ENCODE measurements around the gene DCN. TPM values are rescaled to one million over a fixed set of nuclear protein-coding genes. Genes with fewer than 3 reads are reported as not detected.

The DCN gene
- total and polyA plus RNA-seq, 7 donors: 41.2 to 1,612 (median 675) TPM

GRCh38 chr12:91179315-91179714 lies 3.3 kb downstream of the DCN start:
- H3K36me3 ChIP-seq: no peaks in the 10 kb centered on the region
- intact Hi-C loops (cut with DNase I): loop anchor here (2.0 kb wide), 2 partner anchors 147 to 175 kb away; no protein-coding TSS in a partner anchor
- H3K4me1 ChIP-seq: peaks cover 0 to 32% (median 5%) of the 10 kb centered on the region in 4 donors
- peak overlapping the region; percentile 21 to 40 (median 37) for H3K4me3 ChIP-seq
- H3K9me3 ChIP-seq: no peaks in the 10 kb centered on the region
- no peaks in the 10 kb centered on the region for H3K27me3 ChIP-seq
- TF ChIP-seq CTCF (IDR thresholded peaks at IDR 0.05) (no peak), POLR2AphosphoS5 (IDR thresholded peaks at IDR 0.05) (peak in 3 of 4 donors; percentile 10 to 48 (median 28)), POLR2A (IDR thresholded peaks at IDR 0.05) (no peak), EP300 (IDR thresholded peaks at IDR 0.05) (no peak)
- WGBS, 2 donors: 20 to 57% methylated on average over 7 of the region's 7 CpGs
- no peak for DNase-seq
- H3K27ac ChIP-seq: peak overlapping the region; percentile 60 to 75 (median 70)

- Histone ChIP-seq H3K36me3 (no peaks in the 10 kb centered on the region), H3K4me3 (peak overlapping the region; percentile 21 to 40 (median 37)), H3K4me1 (peaks cover 0 to 27% (median 5%) of the 10 kb centered on the region in 4 donors), H3K27ac (peak overlapping the region; percentile 60 to 75 (median 70)), H3K9me3 (no peaks in the 10 kb centered on the region), H3K27me3 (no peaks in the 10 kb centered on the region)
- intact Hi-C loops (cut with DNase I): loop anchor here (2.0 kb wide), 2 partner anchors 148 to 176 kb away; no protein-coding TSS in a partner anchor
- TF ChIP-seq POLR2A (IDR thresholded peaks at IDR 0.05) (no peak), POLR2AphosphoS5 (IDR thresholded peaks at IDR 0.05) (no peak), CTCF (IDR thresholded peaks at IDR 0.05) (no peak), EP300 (IDR thresholded peaks at IDR 0.05) (no peak)
- 63 to 73% methylated on average over 1 of the region's 1 CpG for WGBS, 2 donors
- DNase-seq: no peak
Measured at GRCh38 chr12:91178781-91179180, 3.8 kb downstream of the DCN start.

GRCh38 chr12:91178139-91178561 lies 4.5 kb downstream of the DCN start:
- H3K4me3 ChIP-seq: peak overlapping the region; percentile 21 to 40 (median 37)
- peak overlapping the region; percentile 60 to 75 (median 70) for H3K27ac ChIP-seq
- intact Hi-C loops (cut with DNase I): loop anchor here (2.0 kb wide), 2 partner anchors 149 to 177 kb away; no protein-coding TSS in a partner anchor
- H3K9me3 ChIP-seq: no peaks in the 10 kb centered on the region
- H3K36me3 ChIP-seq: no peaks in the 10 kb centered on the region
- WGBS, 2 donors: 28 to 57% methylated on average over 7 of the region's 7 CpGs
- no peak for DNase-seq
- peak; percentile 33 to 52 (median 45) for TF ChIP-seq CTCF (IDR thresholded peaks at IDR 0.05)
- TF ChIP-seq POLR2AphosphoS5 (IDR thresholded peaks at IDR 0.05): peak in 1 of 4 donors; percentile 16
- TF ChIP-seq EP300 (IDR thresholded peaks at IDR 0.05): no peak
- no peaks in the 10 kb centered on the region for H3K27me3 ChIP-seq
- H3K4me1 ChIP-seq: peaks cover 0 to 23% (median 3%) of the 10 kb centered on the region in 4 donors

GRCh38 chr12:91177381-91177780 lies 5.2 kb downstream of the DCN start:
- TF ChIP-seq CTCF (IDR thresholded peaks at IDR 0.05): no peak
- no peak for TF ChIP-seq POLR2A (IDR thresholded peaks at IDR 0.05)
- TF ChIP-seq POLR2AphosphoS5 (IDR thresholded peaks at IDR 0.05): no peak
- TF ChIP-seq EP300 (IDR thresholded peaks at IDR 0.05): no peak
- H3K27ac ChIP-seq: peak overlapping the region; percentile 60 to 75 (median 70)
- no peaks in the 10 kb centered on the region for H3K27me3 ChIP-seq
- WGBS, 2 donors: 82 to 88% methylated on average over 1 of the region's 1 CpG
- H3K4me3 ChIP-seq: peak overlapping the region; percentile 21 to 40 (median 37)
- intact Hi-C loops (cut with DNase I): loop anchor here (2.0 kb wide), 1 partner anchor 199 kb away; no protein-coding TSS in a partner anchor
- no peak for DNase-seq
- no peaks in the 10 kb centered on the region for H3K9me3 ChIP-seq
- peaks cover 0 to 15% (median 0%) of the 10 kb centered on the region in 4 donors for H3K4me1 ChIP-seq
- no peaks in the 10 kb centered on the region for H3K36me3 ChIP-seq
